ENCODE measurements around the gene PRDM1.

PRDM1 gene

DNA sequence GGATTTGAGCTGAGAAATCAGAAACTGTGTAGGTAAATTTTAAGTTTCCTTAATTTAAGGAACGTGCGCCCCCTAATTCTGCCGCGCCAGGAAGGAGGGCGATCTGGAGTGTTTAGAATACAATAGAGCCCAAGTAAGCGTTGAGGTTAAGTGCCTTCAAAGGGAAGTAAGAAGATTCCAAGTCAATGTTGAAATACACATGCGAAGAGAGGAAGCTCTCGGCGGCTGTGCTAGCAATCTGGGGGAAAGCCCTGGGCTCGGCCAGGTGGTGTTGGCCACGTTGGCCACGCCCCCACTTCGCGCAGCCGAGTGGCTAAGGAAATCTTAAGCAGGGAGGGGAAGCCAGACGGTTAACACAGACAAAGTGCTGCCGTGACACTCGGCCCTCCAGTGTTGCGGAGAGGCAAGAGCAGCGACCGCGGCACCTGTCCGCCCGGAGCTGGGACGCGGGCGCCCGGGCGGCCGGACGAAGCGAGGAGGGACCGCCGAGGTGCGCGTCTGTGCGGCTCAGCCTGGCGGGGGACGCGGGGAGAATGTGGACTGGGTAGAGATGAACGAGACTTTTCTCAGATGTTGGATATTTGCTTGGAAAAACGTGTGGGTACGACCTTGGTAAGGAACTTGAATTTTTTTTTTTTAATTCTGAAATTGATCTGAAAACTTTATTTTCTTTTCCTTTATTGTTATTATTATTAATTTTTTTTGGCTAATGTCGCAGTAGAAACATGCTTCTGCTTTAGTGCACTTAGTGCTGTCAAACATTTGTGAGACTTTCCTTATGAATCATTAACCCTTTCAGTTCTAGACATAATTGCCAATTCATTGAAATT lies at the start of gene PRDM1:
PRDM1 (plus strand) TSS at position 353 of the 830 bp plus-strand sequence; CDS start at position 571, 218 bp downstream.
- peak; percentile 60 for DNase-seq

DNA sequence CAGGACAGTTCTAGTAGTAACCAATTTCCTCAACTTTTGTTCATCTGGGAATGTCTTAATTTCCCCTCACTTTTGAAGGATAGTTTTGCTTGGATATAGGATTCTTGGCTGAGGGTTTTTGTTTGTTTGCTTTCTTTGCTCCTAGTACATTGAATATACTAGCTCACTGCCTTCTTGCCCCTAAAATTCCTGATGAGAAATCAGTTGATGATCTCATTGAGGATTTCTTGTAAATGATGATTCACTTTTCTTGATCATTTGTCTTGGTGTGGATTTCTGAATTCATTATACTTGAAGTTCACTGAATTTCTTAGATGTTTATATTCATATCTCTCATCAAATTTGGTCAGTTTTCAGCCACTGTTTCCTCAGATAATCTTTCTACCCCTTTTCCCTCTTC lies 49.1 kb upstream of the PRDM1 start:
- no peak for DNase-seq

DNA sequence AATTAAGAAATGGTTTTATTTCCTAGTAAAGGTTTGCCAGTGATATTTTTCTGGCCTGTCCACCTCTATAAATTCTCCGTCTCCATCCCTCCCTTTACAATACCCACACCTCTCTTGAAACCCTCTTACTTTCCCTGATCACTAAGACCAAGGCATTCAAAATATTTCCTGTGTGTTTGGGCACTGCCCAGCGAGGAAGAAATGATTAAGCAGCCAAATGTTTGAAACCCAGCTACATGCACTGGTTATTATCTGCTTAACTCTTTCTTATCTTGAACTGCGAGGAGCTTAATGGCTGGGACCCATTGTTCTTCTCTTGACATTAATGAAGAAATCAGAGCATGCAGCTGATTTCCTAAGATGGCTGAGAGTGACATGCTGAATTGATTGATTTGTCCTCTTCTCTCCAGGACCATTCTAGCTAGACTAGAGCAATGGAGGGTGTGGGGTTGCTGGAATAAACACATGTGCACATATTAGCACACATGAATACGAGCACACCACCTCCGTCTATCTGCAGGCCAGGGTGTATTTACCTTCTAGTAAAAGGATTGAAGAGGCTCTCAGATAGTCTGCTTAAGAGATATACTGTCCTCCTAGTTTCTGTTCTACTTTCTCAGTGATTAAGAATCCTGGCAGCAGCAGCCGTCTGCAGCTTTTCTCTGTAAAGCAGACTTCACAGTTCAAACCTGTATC lies 46.1 kb upstream of the PRDM1 start:
- no peak for DNase-seq

DNA sequence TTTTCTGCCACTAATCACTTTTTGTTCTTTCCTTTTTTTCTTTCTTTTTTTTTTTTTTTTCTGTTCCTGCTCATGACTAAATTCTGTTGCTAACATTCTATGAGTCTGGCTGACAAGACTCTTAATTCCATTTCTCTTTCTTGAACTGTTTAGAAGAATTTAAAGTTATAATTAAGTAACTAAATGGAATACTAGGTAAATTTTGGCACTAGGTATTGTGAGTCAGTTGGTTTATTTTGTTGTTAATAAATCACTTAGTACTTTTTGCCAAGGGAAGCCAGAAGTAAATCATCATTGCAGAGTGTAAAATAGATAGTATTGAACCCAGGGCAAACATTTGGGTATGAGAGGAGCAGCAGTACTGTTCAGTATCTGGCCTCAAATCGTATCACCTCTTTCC lies 42.0 kb upstream of the PRDM1 start:
- no peak for DNase-seq

DNA sequence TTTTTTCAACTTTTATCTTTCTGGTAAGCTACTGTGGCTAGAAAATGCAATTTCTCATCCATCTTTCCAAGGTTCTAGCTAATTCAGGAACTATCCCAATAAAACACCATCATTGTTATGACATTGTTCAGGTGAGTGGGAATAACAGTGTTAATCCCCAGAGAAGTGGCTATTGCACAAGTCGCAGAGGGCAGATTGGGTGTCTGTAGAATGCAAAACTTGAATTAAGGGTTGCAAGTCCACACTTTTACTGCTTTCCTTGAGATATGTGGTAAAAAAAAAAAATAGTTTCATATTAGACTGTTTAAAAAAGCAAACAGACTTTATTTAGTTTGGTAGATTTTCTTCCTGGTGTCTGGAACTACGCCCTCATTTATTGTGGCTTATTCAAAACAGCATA lies 41.1 kb upstream of the PRDM1 start:
- no peak for DNase-seq

DNA sequence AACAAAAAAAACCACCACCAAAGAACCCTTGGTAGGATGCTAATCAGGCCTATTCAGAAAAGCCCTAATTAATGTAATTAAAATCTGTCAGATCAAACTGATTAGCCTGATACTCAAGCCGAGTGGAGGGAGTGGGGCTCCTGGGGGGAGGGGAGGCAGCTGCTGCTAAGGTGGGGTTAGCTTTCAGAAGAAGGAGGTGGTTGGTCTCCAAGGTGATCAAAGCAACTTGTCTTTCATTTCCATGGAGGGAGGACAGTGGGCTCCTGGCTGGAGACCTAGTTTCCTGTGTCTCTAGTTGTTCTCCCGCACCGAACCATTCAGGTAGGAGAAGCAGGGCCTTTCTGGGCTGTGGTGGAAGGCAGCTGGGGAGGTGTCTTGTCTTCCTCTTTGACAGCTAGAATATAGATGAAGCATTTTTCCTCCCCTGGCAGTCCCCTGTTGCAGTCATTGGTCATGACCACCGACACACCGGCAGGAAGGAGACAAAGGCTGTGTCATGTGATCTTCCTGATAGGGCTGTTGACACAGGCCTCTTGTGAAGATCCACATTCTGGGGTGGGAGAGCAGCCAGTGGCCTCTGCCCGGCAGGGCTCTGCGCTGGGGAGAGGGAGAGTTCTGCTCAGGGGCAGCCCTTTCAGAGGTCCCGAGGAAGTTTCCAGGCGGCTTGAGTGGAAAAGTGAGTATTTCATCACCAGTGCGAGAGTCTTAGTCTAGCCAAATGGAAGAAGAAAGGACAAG lies 39.9 kb upstream of the PRDM1 start:
- DNase-seq = no peak

DNA sequence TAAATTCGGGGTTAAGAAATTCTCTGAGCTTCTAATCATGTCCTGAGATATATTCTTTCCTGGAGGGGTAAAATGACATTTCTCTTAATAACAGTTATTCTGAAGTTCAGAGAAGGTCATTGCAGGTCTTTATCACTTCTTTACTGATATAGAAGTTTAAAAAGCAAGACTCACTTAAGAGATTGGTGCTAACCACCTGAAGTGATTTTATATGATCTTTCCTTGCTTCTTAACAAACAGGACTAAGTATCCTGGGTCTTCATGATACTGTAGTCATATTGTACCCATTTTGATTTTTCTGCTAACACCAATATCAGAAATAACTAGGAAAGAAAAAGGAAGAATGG lies 39.3 kb upstream of the PRDM1 start:
- no peak for DNase-seq

DNA sequence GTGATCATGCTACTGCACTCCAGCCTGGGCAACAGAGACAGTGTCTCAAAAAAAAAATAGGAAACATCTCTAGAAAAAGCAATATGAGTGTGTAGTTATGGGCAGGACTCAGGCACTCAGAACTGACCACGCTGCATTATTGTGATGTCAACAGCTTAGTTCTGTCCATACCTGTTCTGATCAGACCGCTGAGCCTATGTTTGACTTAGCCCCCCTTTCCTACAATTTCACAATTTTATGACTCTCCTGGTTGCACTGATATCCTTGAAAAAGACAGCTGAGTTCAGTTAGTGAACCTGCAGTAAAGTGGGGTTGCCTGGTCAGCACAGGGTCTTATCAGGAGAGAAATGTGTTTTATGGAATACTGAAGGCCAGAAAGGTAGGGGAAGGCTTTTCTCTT lies 37.8 kb upstream of the PRDM1 start:
- DNase-seq = no peak

DNA sequence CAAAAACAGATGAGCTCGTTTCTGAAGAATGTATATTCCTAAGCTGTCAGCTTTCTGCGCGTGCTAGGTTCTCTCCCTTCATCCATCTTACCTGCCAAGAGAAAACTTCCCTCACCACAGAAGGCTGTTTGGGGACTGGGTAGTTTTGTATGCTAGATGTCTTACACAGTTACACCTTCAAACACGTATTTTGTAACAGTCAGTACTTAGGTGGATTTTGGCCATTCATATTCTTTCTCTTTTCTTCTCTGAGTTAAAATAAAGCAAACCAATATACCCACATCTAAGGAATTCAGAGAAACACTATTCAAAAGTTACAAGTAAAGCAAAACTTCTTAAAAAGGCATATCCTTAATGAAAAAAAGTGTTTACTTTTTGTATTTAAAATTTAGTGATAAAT lies 35.6 kb upstream of the PRDM1 start:
- DNase-seq = no peak

DNA sequence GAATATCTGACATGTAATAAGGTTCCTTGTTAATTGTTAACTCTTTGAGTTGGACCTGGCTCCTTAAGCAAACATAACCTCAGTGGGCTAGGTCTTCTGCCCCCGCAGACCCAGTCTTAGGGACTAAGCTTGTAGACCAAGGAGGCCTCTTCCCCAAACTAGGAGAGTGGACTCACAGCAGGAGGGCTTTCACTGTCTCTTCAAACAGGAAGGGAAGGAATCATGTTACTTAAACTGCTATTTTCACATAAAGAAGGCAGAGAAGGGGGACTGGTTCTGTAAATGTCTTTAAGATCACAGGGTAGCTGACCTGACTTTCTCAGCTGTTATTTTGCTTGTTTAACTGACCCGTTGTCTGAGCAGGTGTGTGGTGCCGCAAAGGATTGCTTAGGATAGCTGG lies 34.9 kb upstream of the PRDM1 start:
- no peak for DNase-seq

DNA sequence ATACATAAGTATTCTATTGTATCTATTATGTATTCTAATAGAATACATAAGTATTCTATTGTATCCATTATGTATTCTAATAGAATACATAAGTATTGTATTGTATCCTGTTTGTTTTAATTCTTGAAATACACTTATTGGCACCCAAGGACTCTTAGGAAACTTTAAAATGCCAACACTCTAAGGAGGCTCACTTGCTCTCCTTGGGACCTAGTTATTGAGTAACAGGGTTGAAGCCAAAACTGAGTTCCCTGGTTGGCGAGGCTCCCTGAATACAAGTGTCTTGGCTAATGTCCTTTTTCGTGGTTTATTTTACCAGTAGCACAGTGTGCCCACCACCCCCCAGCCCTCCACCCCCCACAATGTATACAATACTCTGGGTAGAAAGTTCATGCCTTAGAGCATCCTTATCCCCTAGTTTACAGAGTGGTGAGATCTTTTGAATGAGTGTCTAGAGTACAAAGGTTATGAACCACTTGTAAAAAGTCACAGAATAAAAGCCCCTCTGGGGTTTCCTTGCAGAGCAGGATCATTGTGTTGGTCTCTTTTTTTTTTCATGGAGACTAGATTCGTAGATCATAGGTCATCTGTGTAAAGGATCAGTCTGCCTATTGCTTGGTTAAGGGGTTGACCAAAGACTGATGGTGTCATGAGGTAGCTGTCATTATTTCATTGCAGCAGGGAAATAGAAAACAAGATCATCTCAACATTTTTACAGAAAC lies 32.5 kb upstream of the PRDM1 start:
- no peak for DNase-seq

DNA sequence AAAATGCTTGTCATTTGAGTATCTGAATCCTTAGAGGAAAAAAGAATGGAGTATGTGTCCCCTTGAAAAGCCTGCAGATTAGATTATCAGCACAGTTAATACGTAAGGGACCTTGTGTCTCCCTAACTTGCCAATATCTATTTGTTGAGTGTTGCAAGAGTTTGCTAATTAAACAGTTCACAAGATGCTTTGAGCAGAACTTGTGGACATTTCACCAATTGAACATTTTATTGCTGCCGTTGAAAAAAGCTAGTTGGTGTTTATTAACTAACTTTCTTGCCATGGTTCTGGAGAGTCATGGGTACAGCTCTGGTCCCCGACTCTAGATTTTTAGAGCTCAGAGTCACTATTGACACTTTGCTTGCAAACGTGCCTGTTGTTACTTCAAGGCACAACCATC lies 30.6 kb upstream of the PRDM1 start:
- DNase-seq = no peak

DNA sequence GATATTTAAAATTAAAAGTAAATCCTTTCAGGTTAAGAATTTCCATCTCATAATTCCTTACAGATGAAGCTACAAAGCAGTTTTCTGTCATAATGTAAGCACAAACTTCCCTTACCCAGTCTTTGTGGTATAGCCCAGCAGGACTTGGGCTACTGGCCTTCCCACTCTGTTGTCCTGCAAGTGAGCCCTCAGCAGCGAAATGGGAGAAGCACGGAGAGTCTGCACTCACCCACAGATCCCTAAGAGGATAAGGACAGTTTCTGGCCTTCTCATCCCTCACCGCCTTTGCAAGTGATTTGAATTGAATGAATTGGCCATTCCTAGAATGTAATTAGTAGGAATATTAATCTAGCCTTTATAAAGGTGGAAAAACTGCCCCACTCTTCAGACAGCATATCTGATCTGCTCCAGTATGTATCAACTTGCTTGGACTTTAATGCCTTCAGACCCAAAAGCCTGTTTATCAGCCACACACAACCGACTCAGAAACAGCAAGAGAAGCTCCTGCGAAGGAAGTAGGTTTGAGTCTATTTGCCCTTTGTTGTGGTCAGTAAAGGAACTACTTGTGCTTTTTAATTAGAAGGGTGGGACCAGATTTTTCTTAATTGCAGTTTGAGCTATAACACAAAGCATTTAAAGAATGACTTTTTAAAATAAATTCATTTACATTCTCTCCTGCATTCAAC lies 29.9 kb upstream of the PRDM1 start:
- no peak for DNase-seq

DNA sequence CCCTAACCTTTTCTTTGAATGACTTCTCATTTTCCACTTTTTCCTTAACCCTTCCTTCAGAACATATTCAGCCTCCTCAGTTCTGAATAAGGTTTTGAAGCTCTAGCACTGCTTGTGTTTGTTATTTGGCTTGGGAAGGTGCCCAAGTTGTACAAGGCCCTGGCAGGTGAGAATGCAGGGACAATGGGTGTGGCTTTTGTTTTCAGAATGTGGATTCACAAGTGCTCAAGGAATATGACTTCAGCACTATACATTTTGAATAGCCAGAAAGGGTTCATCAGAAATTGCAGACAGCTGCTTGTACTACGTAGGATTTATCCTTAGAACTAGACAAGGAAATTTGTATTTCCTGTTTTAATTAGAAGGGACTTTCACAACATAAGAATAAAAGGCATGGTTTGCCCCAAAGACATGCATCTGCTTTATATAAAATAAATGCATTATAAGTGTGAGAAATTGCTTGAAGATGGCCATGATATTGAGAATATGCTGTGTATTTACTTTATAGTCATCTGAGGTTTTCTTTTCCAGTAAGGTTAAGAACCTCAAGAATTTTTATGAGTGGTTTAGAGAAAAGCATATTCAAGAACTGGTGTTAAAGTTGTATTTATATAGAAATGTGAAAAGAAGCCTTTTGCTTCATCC lies 29.3 kb upstream of the PRDM1 start:
- no peak for DNase-seq

DNA sequence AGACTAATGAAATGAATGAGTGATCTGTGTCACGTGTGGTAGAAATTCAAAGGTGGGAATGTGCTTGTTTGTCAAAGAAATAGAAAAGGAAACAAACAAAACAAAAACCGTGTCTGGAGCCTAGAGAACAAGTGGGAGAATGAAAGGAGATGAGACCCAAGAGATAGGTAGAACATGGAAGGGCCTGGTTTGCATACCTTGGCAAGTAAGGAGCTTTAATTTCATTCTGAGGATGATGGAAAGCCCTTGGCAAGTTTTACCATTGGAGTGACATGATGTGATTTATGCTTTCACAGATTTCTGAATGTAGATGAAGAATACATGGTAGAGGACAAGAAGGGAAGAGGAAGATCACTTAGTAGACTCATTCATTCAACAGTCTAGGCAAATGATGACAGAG lies 26.8 kb upstream of the PRDM1 start:
- no peak for DNase-seq

DNA sequence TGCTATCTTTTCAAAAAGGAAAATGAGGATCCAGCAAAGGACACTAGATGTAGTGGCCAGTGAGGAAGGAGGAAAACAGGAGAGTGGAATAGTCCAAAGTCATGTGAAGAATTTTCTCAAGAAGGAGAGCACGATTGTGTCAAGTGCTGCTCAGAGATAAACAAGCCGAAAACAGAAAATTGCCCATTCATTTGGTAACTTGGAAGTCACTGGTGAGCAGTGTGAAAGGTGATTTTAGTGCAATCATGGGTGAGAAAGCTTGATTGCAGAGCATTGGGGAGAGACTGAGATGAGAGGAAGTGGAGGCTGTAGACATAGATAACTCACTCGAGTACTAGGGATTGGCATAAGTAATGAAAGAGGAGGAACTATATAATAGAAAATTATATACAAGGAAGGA lies 26.0 kb upstream of the PRDM1 start:
- DNase-seq = no peak

DNA sequence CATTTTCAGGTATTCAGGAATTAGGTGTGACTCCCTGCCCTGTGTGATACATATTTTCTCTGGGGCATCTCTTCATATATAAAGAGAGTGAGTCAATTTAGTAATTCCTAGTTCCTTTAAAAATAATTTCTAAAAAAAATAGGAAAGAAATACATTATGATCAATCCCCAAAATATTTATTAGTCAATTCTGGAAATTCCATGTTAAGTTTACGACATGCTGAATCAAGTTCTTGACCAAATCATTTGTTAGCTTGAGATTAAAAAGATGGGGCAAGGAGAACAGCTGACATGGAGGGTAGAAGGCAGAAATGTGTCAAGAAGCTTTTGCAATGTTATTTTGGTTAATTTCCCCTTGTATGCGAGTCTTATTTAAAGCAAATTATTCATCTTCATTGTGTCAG lies 22.7 kb upstream of the PRDM1 start:
- DNase-seq = no peak

DNA sequence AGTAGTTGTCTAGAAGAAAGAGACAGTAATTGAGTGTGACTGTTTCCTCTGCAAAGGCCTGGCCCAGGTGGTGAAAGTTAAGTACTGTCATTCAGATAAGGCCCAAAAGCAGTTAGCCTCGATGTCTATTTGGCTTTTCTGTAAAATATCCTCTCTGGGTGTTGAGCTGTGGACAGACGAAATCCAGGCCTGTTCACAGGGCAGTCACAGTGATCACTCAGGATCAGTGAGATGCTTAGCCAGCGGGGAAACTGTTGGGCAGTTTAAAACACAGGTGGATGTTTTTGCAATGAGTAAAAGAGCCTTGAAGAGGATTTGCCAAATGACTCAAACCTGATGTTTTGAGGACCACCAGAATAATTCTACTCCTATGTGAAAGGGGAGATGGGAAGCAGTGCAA lies 22.0 kb upstream of the PRDM1 start:
- DNase-seq = no peak

DNA sequence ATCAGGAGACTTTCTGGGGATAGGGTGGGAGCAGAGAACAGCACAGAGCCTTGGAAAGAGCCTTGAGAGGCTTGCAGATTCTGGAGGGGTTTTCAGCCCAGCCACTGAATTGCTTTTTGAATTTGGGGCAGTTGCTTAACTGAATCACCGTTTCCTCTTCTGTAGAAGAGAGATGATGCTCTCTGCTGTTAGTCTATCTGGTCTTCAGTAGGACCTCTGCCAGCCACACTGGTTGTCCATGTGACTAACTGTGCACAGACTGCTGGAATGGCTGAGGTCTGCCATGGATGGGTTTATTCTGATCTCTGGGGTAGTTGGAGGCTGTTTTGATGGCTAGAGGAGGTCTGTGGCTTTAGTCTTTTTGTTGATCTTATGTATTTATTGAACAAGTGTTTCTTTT lies 21.4 kb upstream of the PRDM1 start:
- no peak for DNase-seq

DNA sequence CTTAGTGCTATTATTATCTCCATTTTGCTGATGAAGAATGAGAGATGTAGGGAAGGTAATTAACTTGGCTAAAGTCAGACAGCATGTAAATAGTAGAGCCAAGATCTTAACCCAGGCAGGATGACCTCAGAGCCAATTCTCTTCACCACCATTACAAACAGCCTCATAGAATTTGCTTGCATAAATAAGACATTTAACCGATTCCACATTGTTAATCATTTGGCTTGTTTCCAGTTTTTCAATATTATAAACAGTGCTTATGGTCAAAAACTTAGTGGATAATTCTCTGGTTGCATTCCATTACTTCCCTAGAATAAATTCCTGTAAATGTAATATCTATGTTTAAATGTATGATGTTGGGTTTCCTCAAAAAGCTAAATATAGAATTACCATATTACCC lies 19.1 kb upstream of the PRDM1 start:
- no peak for DNase-seq

DNA sequence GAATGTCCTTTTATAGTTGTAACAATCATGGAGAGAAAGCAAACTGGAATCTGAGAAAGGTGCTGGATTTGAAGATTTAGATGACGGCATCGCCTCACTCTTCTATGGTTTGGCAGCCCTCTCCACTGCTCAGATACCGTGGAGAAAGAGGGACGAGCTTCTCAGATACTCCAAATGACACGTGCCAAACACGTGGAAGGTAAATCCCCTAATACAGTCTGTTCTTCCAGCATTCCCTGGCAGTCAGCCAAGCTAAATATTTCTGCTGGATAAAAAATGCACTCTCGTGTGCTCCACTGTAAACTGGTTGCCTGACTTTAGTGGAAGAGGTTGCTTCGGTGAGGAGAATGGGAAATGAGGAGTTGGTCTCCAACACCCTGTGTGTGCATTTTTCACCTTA lies 16.7 kb upstream of the PRDM1 start:
- DNase-seq = no peak

DNA sequence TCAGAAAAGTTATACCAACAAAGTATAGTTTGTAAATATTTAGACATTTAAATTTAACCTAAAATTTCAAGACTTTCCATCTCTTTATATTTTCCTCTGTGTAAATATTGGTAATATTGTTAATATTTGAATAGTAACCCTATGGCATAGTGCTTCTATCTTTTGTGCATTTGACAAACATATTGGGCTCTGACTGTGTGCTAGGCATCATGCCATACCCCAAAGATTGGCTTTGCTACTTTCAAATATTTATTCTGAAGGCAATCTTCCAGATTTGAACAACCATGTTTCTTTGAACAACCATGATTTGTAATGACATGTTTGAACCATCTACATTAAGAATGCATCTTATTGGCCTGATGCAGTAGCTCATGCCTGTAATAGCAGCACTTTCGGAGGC lies 15.5 kb upstream of the PRDM1 start:
- DNase-seq = no peak
